ACHN (cell line): ENCODE results near the gene PROSER2.
"Not testable (repeated sequence)": the region's sequence is repeated elsewhere in the genome, so short reads cannot be mapped to it uniquely, and the experiment has no call there.

Source experiments
- DNase-seq: peaks from one replicate; pipeline ENCODE4 v3.0.0-alpha.2; 2015
- in situ Hi-C: cut with HindIII; loops from 2 replicates; pipeline ENCODE4 v1.10.0; 2017; ENCODE audit warnings: low sequenced_read_pairs, low pct_ligation_motif_present, low pct_unique_long_range_greater_than_20kb

The PROSER2 gene

DNA sequence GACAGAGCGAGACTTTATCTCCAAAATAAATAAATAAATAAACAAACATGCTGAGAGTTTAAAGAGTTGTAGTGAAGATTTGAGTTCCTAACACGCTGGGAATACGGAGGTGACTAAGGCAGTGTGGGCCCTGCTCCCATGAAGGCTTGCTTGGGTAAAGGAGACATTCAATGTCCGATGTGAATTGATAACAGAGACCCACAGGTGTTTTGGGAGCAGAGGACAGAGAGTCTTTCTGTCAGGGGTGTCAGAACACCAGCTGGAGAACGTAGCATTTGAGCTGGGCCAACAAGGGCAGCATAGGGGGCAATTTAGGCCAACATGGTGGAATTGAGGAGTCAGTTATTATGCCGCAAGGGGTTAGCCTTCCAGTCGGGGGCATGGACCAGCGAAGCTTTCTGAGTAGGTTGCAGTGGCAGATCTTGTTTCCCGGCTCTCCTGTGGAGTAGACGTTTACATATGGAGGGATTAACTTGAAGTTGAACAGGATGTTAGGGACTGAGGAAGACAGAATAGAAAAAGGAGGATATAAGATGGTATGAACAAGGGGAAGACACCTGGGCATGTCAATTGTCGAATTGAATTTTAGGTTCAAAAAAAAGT lies 5.6 kb downstream of the PROSER2 start:
- no peak for DNase-seq
- in situ Hi-C loops: no loop called here

DNA sequence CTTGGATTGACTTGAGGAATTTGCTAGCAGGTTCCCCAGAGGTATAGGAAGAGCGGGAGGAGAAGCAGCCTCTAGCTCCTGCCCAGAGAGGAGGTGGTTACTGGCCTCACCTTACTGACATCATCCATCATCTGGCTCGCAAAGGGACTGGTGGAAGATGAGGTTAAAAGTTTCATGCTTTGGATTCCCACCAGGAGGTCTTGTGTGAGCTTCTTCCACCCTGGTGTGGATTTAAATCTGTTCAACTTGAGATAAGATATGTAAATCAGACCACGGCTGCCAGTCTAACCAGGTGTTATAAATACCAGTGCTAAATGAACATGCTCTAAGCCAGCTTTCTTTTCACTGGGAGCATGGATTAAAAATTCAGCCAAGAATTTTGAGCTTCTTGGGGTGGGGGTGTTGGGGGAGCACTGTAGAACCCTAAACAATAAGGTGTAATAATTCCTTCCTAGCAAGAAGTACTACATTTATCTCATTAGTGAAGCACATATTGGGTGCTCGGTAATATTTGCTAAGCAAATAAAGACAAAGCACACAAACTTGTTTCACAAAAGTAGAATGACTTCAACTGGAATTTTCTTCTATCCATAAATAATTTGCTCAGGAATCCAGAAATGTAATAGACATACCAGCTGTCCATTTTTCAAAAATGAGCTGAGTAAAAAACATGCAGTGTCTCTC lies 7.8 kb downstream of the PROSER2 start:
- no peak for DNase-seq
- in situ Hi-C loops: no loop called here

DNA sequence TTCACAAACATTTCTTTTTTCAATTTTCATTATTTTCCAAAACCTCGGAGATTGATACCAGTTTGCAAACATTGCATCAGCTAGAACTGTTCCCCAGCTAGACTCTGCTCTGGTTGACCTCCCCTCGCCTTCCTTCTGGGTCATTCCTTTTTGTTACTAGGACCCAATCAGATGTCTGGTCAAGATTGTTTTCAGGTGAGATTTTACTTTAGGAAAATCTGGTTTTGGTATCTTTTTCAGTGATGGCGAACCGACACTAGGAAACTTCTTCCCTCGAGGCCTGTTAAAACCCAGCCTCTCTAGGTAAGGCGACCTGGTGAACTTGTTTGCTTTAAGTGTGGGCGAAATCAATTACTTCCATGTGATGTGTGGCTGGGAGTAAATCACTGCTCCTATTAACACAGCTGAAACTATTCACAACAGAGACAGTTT lies 8.4 kb downstream of the PROSER2 start:
- no peak for DNase-seq
- in situ Hi-C loops: no loop called here

DNA sequence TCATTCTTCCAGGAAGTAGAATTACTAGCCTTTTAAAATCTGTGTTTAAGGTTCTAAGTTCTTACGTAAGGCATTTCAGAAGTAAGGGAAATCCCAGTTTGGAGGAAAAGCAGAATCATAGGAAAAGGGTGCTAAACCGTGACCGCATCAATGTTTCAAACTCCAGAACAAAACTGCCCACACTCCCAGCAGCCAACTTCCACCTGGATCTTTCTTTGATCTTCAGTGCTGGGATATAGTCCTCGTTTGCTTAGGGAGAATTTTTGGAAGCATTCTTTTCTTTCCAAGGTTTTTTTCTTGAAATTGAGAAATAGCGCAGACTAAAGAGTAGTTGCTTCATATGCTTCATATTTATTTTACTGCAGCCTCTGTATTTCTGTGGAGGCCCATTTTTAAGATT lies 8.9 kb downstream of the PROSER2 start:
- in situ Hi-C loops: no loop called here
- DNase-seq: no peak

DNA sequence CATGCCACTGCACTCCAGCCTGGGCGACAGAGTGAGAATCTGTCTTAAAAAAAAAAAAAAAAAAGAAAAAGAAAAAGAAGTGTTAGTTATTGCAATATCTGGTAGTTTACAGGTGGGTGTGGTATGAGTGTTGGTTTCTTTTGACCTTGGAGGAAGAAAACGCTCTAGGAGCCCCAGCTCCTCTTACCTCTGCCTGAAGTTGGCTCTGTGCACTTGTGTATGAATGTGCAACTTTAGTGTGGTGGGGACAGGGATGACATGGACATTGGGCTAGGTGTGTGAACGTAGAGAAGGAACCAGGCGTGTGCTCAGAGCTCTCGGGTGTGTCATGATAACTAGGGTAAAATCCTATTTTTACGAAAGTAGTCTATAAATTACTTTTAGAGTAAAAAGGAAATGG lies 11.9 kb downstream of the PROSER2 start:
- DNase-seq: no peak
- in situ Hi-C loops: no loop called here

DNA sequence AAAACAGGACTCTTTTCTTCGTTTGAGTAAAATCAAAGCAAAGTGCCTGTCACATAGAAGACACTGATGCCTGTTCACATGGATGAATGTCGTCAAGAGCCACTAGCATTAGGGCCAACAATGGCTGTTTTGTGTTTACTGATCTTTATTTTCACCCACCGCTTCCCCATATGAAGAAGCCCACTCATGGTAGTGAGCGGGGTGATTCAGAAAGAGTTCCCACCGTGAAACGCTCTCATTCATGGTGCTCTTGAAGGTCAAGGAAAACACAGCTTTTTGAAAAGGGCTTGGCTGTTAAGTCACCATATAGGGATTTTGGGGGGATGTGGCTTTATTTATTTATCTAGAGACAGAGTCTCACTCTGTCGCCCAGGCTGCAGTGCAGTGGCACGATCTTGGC lies 12.5 kb downstream of the PROSER2 start:
- DNase-seq: no peak
- in situ Hi-C loops: no loop called here

DNA sequence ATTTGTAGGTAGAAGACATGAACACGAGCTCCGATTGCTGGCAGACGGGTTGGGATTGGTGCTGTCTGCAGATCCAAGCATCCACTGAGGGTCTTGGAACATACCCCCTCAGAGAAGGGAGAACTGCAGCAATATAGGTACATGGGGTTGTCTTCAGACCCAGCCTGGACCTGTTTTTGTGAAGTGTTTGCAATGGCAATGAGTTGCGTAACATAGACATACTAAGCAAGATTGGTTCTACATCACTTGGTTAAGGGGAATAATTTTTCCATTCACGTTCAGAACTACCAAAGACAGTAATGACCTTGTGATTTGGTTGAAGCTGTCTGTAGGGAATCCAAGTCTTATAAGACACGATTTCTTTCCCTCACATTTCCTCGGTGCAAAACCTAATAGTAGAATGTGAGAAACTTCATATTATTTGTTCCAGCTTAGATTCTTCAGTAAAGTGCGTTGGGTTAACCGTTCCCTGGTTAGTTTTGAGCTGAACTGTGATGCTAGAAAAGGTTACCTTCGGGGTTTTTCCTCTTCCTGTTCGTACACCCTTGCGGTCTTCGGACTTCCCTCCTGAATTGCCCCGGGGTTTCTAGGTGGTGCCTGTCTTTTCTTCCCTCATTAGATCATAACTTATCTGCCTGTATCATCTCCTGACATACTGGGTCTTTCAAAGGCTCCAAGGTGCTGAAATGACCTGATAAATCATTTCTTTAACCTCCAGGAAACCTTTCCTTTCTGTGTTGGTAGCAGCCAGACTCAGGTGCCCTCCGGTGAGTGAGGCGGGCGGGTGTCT lies 14.4 kb downstream of the PROSER2 start:
- no peak for DNase-seq
- in situ Hi-C loops: no loop called here

DNA sequence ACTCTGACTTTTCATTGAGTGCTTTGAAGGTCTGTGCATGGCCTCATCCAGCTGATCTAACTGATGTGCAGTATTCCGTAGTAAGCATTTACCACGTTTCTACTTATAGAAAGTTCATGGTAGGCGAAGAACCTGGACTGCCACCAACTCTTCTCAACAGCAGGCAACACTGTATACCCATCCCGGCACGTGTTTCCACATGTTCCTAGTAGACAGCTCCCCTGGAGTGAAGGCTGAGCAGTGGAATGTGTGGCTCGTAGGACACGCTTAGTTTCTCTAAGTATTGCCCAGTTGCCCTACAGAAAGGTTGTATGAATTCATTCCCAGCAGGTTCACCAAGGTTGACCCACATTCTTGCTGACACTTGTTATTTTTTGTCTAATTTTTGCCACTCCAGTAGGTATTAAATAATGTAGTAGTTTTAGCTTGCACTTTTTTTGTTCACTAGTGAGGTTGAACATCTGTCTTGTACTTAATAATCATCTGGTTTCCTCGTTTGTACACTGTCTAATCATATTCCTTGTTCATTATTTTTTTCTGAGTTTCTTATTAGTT lies 15.2 kb downstream of the PROSER2 start:
- no peak for DNase-seq
- in situ Hi-C loops: no loop called here

DNA sequence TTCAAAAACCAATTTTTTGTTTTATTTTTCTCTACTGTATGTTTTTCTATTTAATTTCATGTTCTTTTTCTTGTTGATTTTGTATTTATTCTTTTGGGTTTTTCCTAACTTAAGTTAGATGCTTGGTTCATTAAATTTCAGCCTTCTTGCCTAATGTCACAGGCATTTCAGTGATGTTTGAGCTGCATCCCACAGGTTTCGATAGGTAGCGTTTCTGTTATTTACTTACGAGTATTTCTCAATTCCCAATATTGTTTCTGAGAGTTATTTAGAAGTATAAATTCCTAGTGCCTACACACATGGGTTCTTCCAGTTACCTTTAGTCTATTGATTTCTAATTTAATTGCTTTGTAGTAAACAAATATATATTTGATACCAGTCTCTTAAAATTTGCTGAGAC lies 18.2 kb downstream of the PROSER2 start:
- DNase-seq: no peak
- in situ Hi-C loops: no loop called here

DNA sequence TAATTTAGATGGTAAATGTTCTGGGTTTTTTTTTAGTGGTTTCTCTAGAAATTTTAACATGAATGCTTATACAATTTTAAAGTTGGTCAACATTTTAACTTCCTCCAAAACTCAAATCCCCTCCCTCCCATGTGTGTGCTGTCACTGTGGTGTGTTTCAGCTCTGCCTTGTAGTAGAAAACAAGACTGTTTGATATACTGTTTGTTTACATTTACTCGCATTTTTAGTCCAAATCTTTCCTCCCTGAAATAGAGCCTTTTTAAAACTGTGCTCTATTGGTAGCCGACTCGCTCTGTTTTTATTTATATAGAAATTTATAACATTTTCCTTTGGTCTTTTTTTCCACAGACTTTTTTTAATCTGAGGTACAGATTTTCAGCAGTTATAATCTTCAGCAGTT lies 19.3 kb downstream of the PROSER2 start:
- no peak for DNase-seq
- in situ Hi-C loops: no loop called here

DNA sequence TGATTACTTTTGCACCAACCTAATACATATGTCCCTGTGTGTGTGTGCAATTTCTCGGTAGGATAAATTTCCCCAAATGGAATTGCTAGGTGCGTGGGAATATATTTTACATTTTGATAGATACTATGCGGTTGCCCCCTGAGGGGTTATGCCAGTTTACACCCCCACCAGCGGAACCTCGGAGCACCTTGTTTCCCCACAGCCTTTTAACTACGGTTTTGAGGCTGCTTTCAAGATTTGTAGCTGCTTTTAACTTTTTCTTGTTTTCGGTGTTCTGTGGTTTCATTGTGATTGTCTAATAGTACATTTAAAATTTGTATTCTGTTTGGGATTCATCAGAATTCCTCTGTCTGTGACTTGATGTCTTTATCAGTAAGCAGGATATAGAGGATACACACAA lies 22.0 kb downstream of the PROSER2 start:
- DNase-seq: no peak
- in situ Hi-C loops: no loop called here

DNA sequence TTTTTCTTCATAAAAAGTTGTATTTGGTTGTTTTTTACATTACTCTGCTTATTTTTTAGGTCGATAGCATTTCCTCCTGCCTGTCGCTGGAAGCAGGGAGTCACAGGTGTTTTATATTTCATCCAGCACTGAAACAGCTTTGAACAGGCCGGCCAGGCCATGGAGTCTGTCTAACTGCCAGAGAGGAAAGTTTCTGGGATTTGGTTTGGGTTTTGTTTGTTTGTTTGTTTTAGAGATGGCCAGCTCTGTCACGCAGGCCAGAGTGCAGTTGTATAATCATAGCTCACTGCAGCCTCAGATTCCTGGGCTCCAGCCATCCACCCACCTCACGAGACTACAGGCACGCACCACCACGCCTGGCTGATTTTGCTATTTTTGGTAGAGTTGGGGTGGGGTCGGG lies 23.4 kb downstream of the PROSER2 start:
- no peak for DNase-seq
- in situ Hi-C loops: no loop called here

DNA sequence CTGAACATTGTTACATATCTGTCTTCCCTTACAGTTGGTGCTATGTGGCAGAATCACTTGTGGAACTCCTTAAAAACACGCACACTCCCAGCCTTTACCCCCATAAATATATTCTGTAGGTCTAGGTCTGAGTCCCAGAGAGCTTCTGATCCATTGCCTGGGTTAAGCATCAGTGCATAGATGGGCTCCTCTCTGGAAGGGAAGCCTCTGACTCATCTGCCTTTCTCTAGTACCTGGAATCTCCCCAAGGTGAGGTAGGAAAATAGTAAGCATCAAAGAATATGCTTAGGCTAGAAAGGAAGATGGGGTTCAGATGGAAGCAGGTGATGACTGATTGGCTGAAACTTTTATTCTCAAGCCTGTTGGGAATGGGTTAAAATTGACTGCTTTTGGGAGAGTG lies 26.1 kb downstream of the PROSER2 start:
- DNase-seq: no peak
- in situ Hi-C loops: no loop called here

DNA sequence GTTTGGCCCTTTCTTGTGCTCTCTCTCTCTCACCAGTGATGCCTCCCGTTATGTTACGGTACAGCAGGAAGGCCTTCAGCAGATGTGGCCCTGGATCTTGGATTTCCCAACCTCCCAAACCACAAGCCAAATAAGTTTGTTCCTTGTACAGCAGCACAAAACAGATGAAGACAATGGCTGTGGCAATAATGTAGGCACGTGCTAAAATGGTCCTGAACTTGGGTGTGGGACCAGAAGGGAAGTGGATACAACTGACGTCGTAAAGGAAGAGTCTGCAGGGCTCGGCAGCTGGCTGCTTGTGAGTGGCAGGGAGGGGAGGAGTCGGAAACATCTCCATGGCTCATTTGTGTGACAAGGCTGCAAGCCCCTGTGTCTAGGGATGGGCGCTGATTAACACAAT lies 26.8 kb downstream of the PROSER2 start:
- in situ Hi-C loops: no loop called here

DNA sequence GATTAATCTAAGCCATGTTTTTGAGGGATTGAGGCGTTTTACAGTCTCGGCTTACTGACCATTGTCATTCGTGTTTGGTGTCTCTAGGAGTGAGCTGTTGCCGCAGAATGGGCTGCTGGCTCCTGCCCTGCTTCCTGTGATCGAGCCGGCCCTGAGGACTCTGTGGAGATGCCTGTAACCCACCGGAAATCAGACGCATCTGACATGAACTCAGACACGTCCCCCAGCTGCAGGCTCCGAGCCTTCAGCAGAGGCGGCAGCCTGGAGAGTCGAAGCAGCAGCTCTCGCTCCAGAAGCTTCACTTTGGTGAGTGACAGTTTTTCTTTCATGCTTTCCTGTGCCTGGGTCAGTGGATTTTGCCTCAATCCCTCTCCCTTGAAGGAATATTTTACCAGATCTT lies 28.8 kb downstream of the PROSER2 start:
- in situ Hi-C loops: no loop called here
- no peak for DNase-seq

More for the DNA sequence above, 26.8 kb downstream of the PROSER2 start:
- no peak for DNase-seq

DNA sequence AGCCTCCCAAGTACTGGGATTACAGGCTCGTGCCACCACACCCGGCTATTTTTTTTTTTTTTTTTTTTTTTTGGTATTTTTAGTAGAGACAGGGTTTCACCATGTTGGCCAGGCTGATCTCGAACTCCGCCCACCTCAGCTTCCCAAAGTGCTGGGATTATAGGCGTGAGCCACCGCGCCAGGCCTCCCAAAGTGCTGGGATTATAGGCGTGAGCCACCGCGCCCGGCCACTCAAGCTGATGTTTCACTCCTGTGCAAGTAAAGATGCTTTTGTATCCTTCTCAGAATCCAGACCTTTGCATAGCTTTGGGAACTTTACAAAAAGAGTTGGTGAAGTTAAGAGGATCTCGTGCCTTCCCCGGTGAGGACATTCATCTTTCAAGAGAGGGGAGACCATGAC lies 29.5 kb downstream of the PROSER2 start:
- in situ Hi-C loops: not testable (repeated sequence)

DNA sequence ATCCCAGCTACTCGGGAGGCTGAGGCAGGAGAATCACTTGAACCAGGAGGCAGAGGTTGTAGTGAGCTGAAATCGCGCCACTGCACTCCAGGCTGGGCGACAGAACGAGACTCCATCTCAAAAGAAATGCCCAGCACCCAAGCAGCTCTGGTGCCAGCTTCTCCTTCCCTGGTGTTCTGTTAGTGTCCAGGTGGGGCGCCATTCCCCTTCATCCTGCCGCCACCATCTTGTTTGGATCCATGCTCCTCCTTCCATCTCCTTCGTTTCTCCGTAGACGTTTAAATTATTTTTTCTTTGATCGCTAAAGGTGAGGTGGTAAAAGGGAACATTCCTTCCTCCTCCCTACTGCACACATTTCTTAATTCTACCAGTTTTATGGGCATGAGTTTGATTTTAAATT lies 30.3 kb downstream of the PROSER2 start:
- in situ Hi-C loops: no loop called here
- DNase-seq: no peak

More for the DNA sequence above, 29.5 kb downstream of the PROSER2 start:
- DNase-seq: not testable (repeated sequence)

DNA sequence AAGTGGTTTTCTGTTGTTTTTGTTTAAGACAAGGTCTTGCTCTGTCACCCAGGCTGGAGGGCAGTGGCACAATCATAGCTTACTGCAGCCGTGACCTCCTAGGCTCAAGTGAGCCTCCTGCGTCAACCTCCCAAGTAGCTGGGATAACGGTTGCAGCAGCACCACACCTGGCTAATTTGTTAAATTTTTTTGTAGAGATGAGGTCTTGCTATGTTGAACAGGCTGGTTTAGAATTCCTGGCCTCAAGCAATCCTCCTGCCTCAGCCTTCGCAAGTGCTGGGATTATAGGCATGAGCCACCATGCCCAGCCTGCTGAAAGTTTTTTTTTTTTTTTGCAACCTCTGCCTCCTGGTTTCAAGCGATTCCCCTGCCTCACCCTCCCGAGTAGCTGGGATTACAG lies 31.1 kb downstream of the PROSER2 start:
- no peak for DNase-seq
- in situ Hi-C loops: no loop called here

DNA sequence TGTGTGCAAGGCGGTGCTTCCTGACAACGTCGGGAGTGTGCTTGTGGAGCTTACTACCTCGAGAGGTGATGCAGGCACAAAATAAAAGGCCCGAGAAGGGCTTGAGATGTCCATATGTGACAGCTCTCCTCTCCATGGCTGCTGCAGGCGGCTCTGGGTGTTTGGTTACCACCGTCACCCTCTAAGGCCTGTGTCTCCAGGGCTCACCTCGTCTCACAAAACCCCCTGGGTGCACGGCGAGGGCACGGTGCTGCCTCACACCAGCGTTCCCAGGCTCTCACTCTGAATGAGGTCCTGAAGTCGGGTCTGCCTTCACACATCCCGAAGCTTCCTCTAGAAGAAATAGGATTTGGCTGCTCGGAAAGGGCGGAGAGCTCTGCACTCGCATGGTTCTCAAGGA lies 32.9 kb downstream of the PROSER2 start:
- no peak for DNase-seq
- in situ Hi-C loops: no loop called here
